Measurements from ENCODE around the gene PHF21A.

PHF21A gene

GRCh38 chr11:46100670-46101069 lies 20.6 kb downstream of the PHF21A start:
- no peak overlapping the region for H3K4me2 ChIP-seq (ENCODE audit: low read length)
- no peaks in the 10 kb centered on the region for H3K9me3 ChIP-seq (ENCODE audit: control insufficient read depth, low read length)
- H3K4me1 ChIP-seq: peaks cover 9% of the 10 kb centered on the region
- H2AFZ ChIP-seq: no peak overlapping the region
- no peaks in the 10 kb centered on the region for H3K27me3 ChIP-seq (ENCODE audit: control insufficient read depth, insufficient read depth, low read length)
- H3K36me3 ChIP-seq (ENCODE audit: control insufficient read depth, insufficient read depth, low read length): no peaks in the 10 kb centered on the region
- H3K27ac ChIP-seq: no peak overlapping the region
- peaks cover 32% of the 10 kb centered on the region for H3K79me2 ChIP-seq
- no peak overlapping the region for H3K9ac ChIP-seq
- TF ChIP-seq CTCF (IDR thresholded peaks at IDR 0.05): no peak
- H3K4me3 ChIP-seq (ENCODE audit: low read depth, low read length): no peak overlapping the region

GRCh38 chr11:46099963-46100316 lies 21.3 kb downstream of the PHF21A start:
- Histone ChIP-seq H3K36me3 (ENCODE audit: control insufficient read depth, insufficient read depth, low read length) (no peaks in the 10 kb centered on the region), H3K79me2 (peaks cover 32% of the 10 kb centered on the region), H3K4me3 (ENCODE audit: low read depth, low read length) (peak overlapping the region; percentile 27), H3K27ac (peak overlapping the region; percentile 44), H2AFZ (no peak overlapping the region), H3K4me1 (peaks cover 5% of the 10 kb centered on the region), H3K9ac (no peak overlapping the region), H3K4me2 (ENCODE audit: low read length) (peak overlapping the region; percentile 31), H3K27me3 (ENCODE audit: control insufficient read depth, insufficient read depth, low read length) (no peaks in the 10 kb centered on the region), H3K9me3 (ENCODE audit: control insufficient read depth, low read length) (no peaks in the 10 kb centered on the region)
- no peak for TF ChIP-seq CTCF (IDR thresholded peaks at IDR 0.05)

- Histone ChIP-seq H3K9me3 (ENCODE audit: control insufficient read depth, low read length) (no peaks in the 10 kb centered on the region), H3K79me2 (peaks cover 13% of the 10 kb centered on the region), H3K4me1 (no peaks in the 10 kb centered on the region), H3K36me3 (ENCODE audit: control insufficient read depth, insufficient read depth, low read length) (no peaks in the 10 kb centered on the region), H3K27ac (no peak overlapping the region), H2AFZ (no peak overlapping the region), H3K9ac (no peak overlapping the region), H3K27me3 (ENCODE audit: control insufficient read depth, insufficient read depth, low read length) (no peaks in the 10 kb centered on the region), H3K4me3 (ENCODE audit: low read depth, low read length) (no peak overlapping the region), H3K4me2 (ENCODE audit: low read length) (no peak overlapping the region)
- no peak for TF ChIP-seq CTCF (IDR thresholded peaks at IDR 0.05)
Observed at GRCh38 chr11:46090375-46090774, 30.9 kb downstream of the PHF21A start.

GRCh38 chr11:46079662-46080061 lies 41.6 kb downstream of the PHF21A start:
- no peaks in the 10 kb centered on the region for H3K36me3 ChIP-seq (ENCODE audit: control insufficient read depth, insufficient read depth, low read length)
- H3K4me3 ChIP-seq (ENCODE audit: low read depth, low read length): no peak overlapping the region
- no peak for TF ChIP-seq CTCF (IDR thresholded peaks at IDR 0.05)
- H3K27ac ChIP-seq: no peak overlapping the region
- H3K4me2 ChIP-seq (ENCODE audit: low read length): no peak overlapping the region
- no peaks in the 10 kb centered on the region for H3K9me3 ChIP-seq (ENCODE audit: control insufficient read depth, low read length)
- no peaks in the 10 kb centered on the region for H3K4me1 ChIP-seq
- H3K27me3 ChIP-seq (ENCODE audit: control insufficient read depth, insufficient read depth, low read length): no peaks in the 10 kb centered on the region
- no peak overlapping the region for H3K9ac ChIP-seq
- no peak overlapping the region for H2AFZ ChIP-seq
- H3K79me2 ChIP-seq: no peaks in the 10 kb centered on the region

- Histone ChIP-seq H3K4me2 (ENCODE audit: low read length) (no peak overlapping the region), H3K36me3 (ENCODE audit: control insufficient read depth, insufficient read depth, low read length) (no peaks in the 10 kb centered on the region), H3K9ac (no peak overlapping the region), H3K27ac (no peak overlapping the region), H3K4me1 (no peaks in the 10 kb centered on the region), H3K79me2 (peaks cover 3% of the 10 kb centered on the region), H3K4me3 (ENCODE audit: low read depth, low read length) (no peak overlapping the region), H2AFZ (no peak overlapping the region), H3K9me3 (ENCODE audit: control insufficient read depth, low read length) (no peaks in the 10 kb centered on the region), H3K27me3 (ENCODE audit: control insufficient read depth, insufficient read depth, low read length) (no peaks in the 10 kb centered on the region)
- no peak for TF ChIP-seq CTCF (IDR thresholded peaks at IDR 0.05)
Observed at GRCh38 chr11:46075928-46076327, 45.3 kb downstream of the PHF21A start.
